ENCODE results near the gene CORT. TPM values are rescaled to one million over a fixed set of nuclear protein-coding genes. Genes with fewer than 3 reads are reported as not detected.
A peak's percentile ranks its signal among the peaks of the same experiment; 100 is the strongest.

The CORT gene
- polyA plus RNA-seq, 1 donor (not counting 4 experiments of a cell fraction or from before 2014, with no cell fraction given) = 0.17 TPM

DNA sequence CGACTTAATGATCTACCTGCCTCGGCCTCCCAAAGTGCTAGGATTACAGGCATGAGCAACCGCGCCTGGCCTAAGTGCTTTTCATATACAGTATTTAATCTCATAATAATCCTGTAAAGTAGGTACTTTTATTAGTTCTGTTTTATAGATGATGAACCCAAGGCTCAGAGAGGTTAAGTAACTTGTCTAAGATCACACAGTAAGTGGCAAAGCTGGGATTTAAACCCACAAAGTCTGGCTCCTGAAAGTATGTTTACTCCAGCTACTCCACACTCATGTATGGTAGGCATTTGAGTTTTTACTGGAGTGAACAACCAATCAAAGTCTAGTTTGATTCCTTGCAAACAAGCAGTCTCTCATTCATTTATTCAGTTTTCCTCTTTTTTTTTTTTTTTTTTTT is 20.2 kb downstream of the CORT start:
- Histone ChIP-seq H3K4me1 (ENCODE audit: control insufficient read depth, extremely low read depth, insufficient read depth, low read length) (peaks cover 9% of the 10 kb centered on the region), H3K4me3 (ENCODE audit: control insufficient read depth in 2 of 3, extremely low read depth in 1 of 3, insufficient read depth in 2 of 3, low read depth in 1 of 3, low read length in 3 of 3) (no peak overlapping the region), H4K20me1 (ENCODE audit: control insufficient read depth, extremely low read depth, insufficient read depth, low read length) (no peaks in the 10 kb centered on the region), H3K9ac (ENCODE audit: control insufficient read depth, extremely low read depth, insufficient read depth, low read length) (no peak overlapping the region), H3K79me2 (ENCODE audit: control insufficient read depth, insufficient read depth, low read length) (peaks cover 18% of the 10 kb centered on the region), H3K4me2 (ENCODE audit: control insufficient read depth, extremely low read depth, insufficient read depth, low read depth, low read length) (no peak overlapping the region), H3K27me3 (ENCODE audit: control insufficient read depth, extremely low read depth, insufficient read depth, low read length) (no peaks in the 10 kb centered on the region), H3K9me3 (ENCODE audit: control insufficient read depth, low read depth, low read length) (no peaks in the 10 kb centered on the region), H3K36me3 (ENCODE audit: control insufficient read depth in 2 of 2, extremely low read depth in 1 of 2, insufficient read depth in 2 of 2, low read length in 2 of 2) (peaks cover 4 to 14% of the 10 kb centered on the region in 2 experiments), H2AFZ (ENCODE audit: control insufficient read depth, low read length) (no peak overlapping the region), H3K27ac (ENCODE audit: control insufficient read depth, insufficient read depth, low read length) (no peak overlapping the region), H3K9me1 (ENCODE audit: control insufficient read depth, extremely low read depth, insufficient read depth, low read length) (no peaks in the 10 kb centered on the region)
- FAIRE-seq = no peak
- TF ChIP-seq EZH2 (IDR thresholded peaks at IDR 0.05; ENCODE audit: low read length) (no peak), CTCF (optimal IDR thresholded peaks at IDR 0.05 in 1 of 3, IDR thresholded peaks at IDR 0.05 in 1 of 3, conservative IDR thresholded peaks at IDR 0.05 in 1 of 3; ENCODE audit: extremely low read depth in 1 of 3, insufficient read depth in 2 of 3, low read length in 3 of 3) (no peak)
- dilution Hi-C loops (cut with MboI; ENCODE audit: extremely low pct_ligation_motif_present, low sequenced_read_pairs) = no loop called here
- no peak for DNase-seq (ENCODE audit: low read depth, low spot score)

- DNase-seq (ENCODE audit: low read depth, low spot score) = no peak
- no peak for FAIRE-seq
Measured at GRCh38 chr1:10471411-10472219, 21.8 kb downstream of the CORT start.

More at GRCh38 chr1:10471411-10472219, 21.8 kb downstream of the CORT start:
- H2AFZ ChIP-seq (ENCODE audit: control insufficient read depth, low read length) = peak overlapping the region; percentile 87
- peaks cover 4 to 9% of the 10 kb centered on the region in 2 experiments for H3K36me3 ChIP-seq (ENCODE audit: control insufficient read depth in 2 of 2, extremely low read depth in 1 of 2, insufficient read depth in 2 of 2, low read length in 2 of 2)
- no peaks in the 10 kb centered on the region for H4K20me1 ChIP-seq (ENCODE audit: control insufficient read depth, extremely low read depth, insufficient read depth, low read length)
- no peaks in the 10 kb centered on the region for H3K9me1 ChIP-seq (ENCODE audit: control insufficient read depth, extremely low read depth, insufficient read depth, low read length)
- no peaks in the 10 kb centered on the region for H3K9me3 ChIP-seq (ENCODE audit: control insufficient read depth, low read depth, low read length)
- H3K79me2 ChIP-seq (ENCODE audit: control insufficient read depth, insufficient read depth, low read length) = peaks cover 34% of the 10 kb centered on the region
- H3K27me3 ChIP-seq (ENCODE audit: control insufficient read depth, extremely low read depth, insufficient read depth, low read length) = no peaks in the 10 kb centered on the region
- H3K27ac ChIP-seq (ENCODE audit: control insufficient read depth, insufficient read depth, low read length) = peak overlapping the region; percentile 83
- H3K4me1 ChIP-seq (ENCODE audit: control insufficient read depth, extremely low read depth, insufficient read depth, low read length) = peaks cover 16% of the 10 kb centered on the region
- H3K9ac ChIP-seq (ENCODE audit: control insufficient read depth, extremely low read depth, insufficient read depth, low read length) = peak overlapping the region; percentile 87
- H3K4me3 ChIP-seq (ENCODE audit: control insufficient read depth in 2 of 3, extremely low read depth in 1 of 3, insufficient read depth in 2 of 3, low read depth in 1 of 3, low read length in 3 of 3) = peak overlapping the region; percentile 75 to 94 (median 93)
- H3K4me2 ChIP-seq (ENCODE audit: control insufficient read depth, extremely low read depth, insufficient read depth, low read depth, low read length) = peak overlapping the region; percentile 94
- TF ChIP-seq CTCF (optimal IDR thresholded peaks at IDR 0.05 in 1 of 3, IDR thresholded peaks at IDR 0.05 in 1 of 3, conservative IDR thresholded peaks at IDR 0.05 in 1 of 3; ENCODE audit: extremely low read depth in 1 of 3, insufficient read depth in 2 of 3, low read length in 3 of 3) (no peak), EZH2 (IDR thresholded peaks at IDR 0.05; ENCODE audit: low read length) (no peak)
- dilution Hi-C loops (cut with MboI; ENCODE audit: extremely low pct_ligation_motif_present, low sequenced_read_pairs) = no loop called here

All from keratinocyte (primary cell).